Tibial nerve (tissue), 4 donors: ENCODE results near the gene GMDS.

Source experiments
- EP300 ChIP-seq, 2 donors: sonication (generic); formaldehyde crosslinking; IDR thresholded peaks; one replicate each; pipeline ENCODE4 v1.6.1; 2017; ENCODE audit warnings: antibody characterized with exemption in 2 of 2, mild to moderate bottlenecking in 1 of 2
- POLR2A ChIP-seq, 2 donors: fragments of 450-650 bp; IDR thresholded peaks; one replicate each; pipeline ENCODE4 v1.6.1; 2017; ENCODE audit warnings: antibody characterized with exemption in 2 of 2, mild to moderate bottlenecking in 2 of 2, moderate library complexity in 2 of 2
- TF ChIP-seq, protein P1 (sequence below), 5 experiments: fragments of 200-600 bp in 3 of 5; fragments of 450-650 bp in 2 of 5; sonication (generic) in 3 of 5; IDR thresholded peaks; one replicate each; pipeline ENCODE4 v1.5.1; 2016 to 2019; ENCODE audit warnings: antibody characterized with exemption in 5 of 5, mild to moderate bottlenecking in 3 of 5, moderate library complexity in 2 of 5

GRCh38 chr6:2164481-2164880 is 80.9 kb downstream of the GMDS start:
- TF ChIP-seq, protein P1, sequence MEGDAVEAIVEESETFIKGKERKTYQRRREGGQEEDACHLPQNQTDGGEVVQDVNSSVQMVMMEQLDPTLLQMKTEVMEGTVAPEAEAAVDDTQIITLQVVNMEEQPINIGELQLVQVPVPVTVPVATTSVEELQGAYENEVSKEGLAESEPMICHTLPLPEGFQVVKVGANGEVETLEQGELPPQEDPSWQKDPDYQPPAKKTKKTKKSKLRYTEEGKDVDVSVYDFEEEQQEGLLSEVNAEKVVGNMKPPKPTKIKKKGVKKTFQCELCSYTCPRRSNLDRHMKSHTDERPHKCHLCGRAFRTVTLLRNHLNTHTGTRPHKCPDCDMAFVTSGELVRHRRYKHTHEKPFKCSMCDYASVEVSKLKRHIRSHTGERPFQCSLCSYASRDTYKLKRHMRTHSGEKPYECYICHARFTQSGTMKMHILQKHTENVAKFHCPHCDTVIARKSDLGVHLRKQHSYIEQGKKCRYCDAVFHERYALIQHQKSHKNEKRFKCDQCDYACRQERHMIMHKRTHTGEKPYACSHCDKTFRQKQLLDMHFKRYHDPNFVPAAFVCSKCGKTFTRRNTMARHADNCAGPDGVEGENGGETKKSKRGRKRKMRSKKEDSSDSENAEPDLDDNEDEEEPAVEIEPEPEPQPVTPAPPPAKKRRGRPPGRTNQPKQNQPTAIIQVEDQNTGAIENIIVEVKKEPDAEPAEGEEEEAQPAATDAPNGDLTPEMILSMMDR (IDR thresholded peaks at IDR 0.05), result no peak
- TF ChIP-seq POLR2A (IDR thresholded peaks at IDR 0.05) (no peak), EP300 (IDR thresholded peaks at IDR 0.05) (no peak)
